IPS-NIHi7 (cell line): ENCODE measurements around the gene NPB.

Experiments
- DNase-seq: peaks from one replicate; pipeline ENCODE4 v3.0.0; 2012; ENCODE audit warnings: mixed read lengths; ENCODE audit errors: extremely low spot score

Gene NPB

GRCh38 chr17:81869221-81870130 is 32.6 kb upstream of the NPB start:
- DNase-seq: peak; percentile 77

DNA sequence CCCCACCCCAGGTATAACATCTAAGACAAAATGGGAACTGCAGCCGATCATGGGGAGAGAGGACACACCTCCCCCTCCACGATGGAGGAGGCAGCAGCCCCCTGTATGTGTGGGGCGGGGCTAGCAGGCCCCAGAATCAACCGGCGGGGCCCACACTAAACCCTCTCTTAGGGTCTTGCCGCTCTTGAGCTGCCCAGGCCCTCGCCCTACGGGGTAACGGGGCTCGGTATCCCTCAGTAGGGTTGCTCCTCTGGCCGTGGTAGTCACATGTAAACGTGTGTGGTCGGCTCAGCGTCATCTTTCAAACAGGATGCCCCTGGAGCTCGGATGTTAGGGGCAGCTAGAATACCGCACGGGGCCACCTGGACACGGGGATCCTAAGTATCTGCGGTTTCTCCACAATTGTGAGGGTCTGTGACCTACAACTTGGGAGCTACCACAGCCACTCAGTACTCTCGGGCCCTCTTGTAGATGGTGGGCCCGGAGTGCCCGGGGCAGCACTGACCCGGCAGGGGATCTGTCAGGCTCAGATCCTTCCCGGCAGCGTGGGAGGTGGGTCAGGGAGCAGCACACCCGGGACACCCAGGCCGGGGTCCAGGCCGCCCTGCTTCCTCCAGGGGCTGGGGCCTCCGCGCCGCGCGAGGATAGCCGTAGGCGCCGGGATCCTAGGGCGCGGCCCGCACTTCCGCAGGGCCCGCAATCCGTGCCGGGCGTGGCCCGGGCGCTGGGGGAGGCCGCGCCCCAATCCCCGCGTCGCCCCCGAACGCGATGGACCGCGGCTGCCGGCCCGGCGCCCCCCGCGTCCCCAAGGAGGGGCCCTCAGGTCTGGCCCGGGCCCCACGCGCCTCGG is 31.7 kb upstream of the NPB start:
- no peak for DNase-seq

GRCh38 chr17:81870981-81871386 is 31.1 kb upstream of the NPB start, which contains the start of gene ARHGDIA:
Gene ARHGDIA (minus strand): TSS chr17:81871337. CDS start chr17:81869930, 1,407 bp downstream.
- DNase-seq: no peak

DNA sequence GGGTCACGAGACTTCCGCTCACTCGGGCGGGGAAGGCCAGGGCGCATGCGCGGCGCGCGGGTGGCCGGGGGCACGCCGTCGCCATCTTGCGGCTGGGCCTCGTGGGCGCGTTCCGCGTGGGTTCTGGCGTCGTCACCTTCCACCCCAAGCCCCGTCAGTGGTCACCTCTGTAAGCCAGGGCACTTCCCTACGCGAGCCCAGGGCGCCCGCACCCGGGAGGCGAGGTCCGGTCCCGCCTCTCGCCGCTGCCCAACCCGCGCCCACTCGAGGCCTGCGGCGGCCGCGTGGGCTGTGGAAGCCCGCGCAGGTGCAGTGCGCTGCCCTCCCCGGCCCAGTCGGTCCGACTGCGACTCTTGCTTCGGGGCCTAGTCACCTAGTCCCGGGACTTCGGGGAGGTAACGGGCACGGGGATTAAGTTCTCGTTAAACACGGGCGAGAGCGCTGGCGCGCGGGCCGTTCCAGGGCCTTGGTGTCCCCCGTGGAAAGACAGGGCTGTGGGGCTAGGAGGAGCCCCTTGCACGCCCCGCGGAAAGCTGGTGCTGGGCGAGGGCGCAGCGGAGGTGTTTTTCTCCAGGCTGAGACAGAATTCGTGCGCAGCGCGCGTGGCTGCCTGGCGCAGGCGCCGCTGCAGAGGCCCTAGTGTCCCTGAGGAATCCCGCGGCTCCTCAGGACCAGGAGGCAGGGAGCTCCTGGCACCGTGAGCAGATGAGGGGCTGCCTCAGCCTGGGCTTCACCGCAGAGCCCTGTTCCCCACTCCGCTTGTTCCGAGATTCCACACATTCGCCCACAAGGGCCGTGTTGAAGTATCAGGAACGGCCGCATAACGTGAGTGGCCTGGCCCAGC is 30.4 kb upstream of the NPB start:
- peak; percentile 95 for DNase-seq

GRCh38 chr17:81877569-81877968 is 24.5 kb upstream of the NPB start:
- no peak for DNase-seq

DNA sequence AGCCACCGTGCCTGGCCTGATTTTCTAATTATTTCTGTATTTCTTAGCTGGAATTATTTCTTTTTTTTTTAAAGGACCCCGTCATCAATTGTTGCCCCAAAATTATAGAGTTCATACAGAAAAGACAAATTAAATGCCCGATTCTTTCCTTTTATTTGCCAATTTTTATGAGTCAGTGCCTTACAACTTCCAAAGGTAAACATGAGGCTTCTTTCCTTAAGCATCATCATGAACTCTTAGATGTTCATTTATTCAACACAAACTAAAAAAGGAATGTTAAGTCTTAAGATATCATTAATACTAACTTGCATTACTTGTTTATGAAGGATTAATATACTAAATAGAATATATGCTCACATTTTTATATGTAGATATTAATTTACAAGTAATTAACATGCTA is 23.7 kb upstream of the NPB start:
- DNase-seq: no peak

DNA sequence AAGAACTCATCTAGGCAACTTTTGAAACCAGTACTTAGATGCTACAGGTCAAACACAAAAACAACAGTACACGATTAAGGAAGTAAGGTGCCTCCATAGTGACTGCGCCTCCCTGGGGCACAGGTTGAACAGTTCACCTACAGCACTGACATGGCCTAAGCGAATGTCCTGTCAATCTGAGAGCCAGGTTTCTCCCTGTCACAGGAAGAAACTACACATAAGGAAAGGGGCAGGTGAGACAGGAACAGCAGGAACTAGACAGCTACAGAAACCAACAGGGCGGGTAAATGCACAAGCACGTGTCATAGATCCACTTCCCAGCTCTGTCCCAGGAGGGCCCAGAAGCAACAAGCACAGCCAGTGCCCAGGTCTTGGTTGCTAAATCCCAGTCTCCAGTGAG is 22.9 kb upstream of the NPB start:
- DNase-seq: no peak

- DNase-seq: no peak
Observed at GRCh38 chr17:81884520-81884919, 17.5 kb upstream of the NPB start.

DNA sequence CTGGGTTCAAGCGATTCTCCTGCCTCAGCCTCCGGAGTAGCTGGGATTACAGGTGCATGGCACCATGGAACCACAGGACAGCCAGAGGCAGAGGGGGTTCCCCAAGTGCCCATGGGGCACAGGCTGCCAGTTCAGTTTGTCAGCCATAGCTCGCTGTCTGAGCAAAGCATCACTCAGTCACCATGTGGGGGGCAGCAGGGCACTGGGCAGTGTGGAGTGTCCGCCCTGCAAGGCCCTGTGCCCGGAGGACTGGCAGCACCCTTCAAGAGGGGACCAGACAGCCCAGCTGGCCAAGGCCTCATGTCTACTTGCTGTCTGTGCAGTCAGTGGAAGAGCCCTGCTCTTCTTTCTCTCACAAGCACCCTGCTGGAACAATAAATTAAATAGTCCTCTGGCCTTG is 17.1 kb upstream of the NPB start:
- no peak for DNase-seq

DNA sequence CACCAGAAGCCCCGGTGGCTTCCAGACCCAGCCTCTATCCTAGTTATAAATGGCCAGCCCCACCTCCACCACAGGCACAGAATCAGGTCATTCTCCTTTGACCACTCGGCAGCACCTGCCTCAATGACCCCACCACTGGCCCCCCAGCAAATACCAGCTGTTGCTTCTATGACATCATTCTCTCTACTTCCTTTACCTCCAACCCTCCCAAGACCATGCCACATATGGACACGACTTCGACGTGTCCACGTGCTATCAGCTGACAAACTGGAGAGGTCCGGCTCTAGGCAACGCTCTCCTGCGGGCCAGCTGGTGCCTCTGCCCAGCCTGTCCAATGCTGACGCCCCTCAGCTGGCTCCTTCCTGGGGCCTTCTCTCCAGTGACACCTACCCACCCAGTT is 16.6 kb upstream of the NPB start:
- DNase-seq: no peak

DNA sequence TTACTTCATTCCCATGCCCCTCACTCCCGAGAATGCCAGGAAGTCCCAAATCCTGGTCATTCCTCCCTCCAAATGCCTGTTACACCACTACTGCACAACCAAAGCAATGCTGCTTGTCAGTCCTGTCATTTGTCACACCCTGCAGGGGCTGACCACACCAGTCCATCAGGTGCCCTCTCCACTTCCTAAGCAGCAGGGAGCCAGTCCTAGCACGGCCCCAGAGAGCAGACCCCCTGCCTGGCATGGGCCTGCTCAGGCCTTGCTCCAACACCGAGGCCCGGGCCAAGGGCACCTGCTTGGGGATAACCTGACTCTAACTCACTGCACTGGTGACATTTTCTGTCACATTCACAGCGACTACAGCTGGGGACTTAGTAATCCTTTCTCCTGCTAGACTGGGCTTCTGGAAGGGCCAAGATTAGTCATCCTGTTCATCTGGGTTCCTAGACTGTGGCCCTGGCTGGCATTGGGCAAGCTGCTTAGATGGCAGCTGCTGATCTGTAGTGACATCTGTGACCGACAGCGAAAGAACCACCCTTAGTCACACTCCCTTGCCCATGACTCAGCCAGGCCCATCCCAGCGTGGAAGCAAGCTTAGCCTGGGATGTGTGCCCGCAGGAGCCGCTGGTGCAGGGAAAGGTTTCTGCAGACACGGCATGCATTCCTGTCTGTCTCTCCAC is 16.0 kb upstream of the NPB start:
- no peak for DNase-seq

- no peak for DNase-seq
Observed at GRCh38 chr17:81888105-81888987, 13.7 kb upstream of the NPB start.

DNA sequence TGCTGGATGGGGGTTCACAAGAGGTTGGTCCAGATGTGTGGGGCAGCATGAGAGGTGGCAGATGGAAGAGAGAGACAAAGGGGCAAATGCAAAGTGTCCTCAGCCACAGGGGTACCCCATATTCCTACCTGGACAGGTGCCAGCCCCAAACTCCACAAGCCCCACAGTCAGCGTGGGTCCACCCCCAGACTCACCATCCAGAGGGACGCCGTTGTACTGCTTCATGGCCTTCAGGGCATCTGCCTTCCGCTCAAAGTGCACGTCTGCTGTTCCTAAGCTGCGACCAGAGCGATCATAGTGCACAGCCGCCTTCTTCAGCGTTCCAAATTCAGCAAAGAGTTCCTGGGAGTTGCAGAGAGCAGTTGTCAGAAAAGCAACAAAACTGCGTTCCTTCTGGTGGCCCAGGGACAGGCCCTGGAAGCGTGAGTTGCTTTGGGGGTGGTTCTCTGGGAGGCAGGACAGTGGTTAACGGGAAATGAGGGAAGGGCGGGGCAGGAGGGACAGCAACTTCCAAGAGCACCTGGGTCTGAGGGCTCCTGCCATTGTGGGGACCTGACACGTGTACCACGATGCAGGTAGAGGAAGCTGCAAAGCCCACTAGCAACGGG is 12.9 kb upstream of the NPB start:
- no peak for DNase-seq

GRCh38 chr17:81889602-81890001 is 12.4 kb upstream of the NPB start:
- no peak for DNase-seq

GRCh38 chr17:81890447-81891302 is 11.4 kb upstream of the NPB start:
- no peak for DNase-seq

GRCh38 chr17:81891303-81891552 is 10.8 kb upstream of the NPB start:
- DNase-seq: no peak

- no peak for DNase-seq
Observed at GRCh38 chr17:81895400-81895799, 6.6 kb upstream of the NPB start.

- DNase-seq: no peak
Observed at GRCh38 chr17:81898029-81898866, 3.8 kb upstream of the NPB start.
